Osteoblast (primary cell): ENCODE results near the gene RNF130. TPM values are rescaled to one million over a fixed set of nuclear protein-coding genes. Genes with fewer than 3 reads are reported as not detected.

Source experiments
- DNase-seq: peaks from one replicate; pipeline ENCODE4 v3.0.0; 2011; ENCODE audit warnings: low spot score, mixed read lengths; ENCODE audit not compliant: insufficient read length; ENCODE audit errors: missing footprints
- H2AFZ ChIP-seq: 2 replicates; pipeline ENCODE4 v1.6.0; 2011; ENCODE audit warnings: mild to moderate bottlenecking, low read length
- H3K27ac ChIP-seq: 2 replicates; pipeline ENCODE4 v1.5.1; 2011; ENCODE audit warnings: mild to moderate bottlenecking, low read depth, low read length, moderate library complexity
- H3K27me3 ChIP-seq: 2 replicates; pipeline ENCODE4 v1.6.0; 2012; ENCODE audit warnings: mild to moderate bottlenecking, control low read depth, inconsistent platforms, low read length, moderate library complexity; ENCODE audit not compliant: insufficient read depth
- H3K36me3 ChIP-seq: 2 replicates; pipeline ENCODE4 v1.5.1; 2011; ENCODE audit warnings: mild to moderate bottlenecking, low read length, control low read depth, moderate library complexity; ENCODE audit not compliant: insufficient read depth
- H3K4me1 ChIP-seq: 2 replicates; pipeline ENCODE4 v1.5.1; 2011; ENCODE audit warnings: mild to moderate bottlenecking, low read length, control low read depth, moderate library complexity; ENCODE audit not compliant: insufficient read depth
- H3K4me2 ChIP-seq: 2 replicates; pipeline ENCODE4 v1.6.0; 2011; ENCODE audit warnings: mild to moderate bottlenecking, low read length; ENCODE audit not compliant: insufficient read depth
- H3K4me3 ChIP-seq: fragments of 200-600 bp; sonication (generic); 3 replicates; pipeline ENCODE4 v1.5.1; 2012; ENCODE audit warnings: mild to moderate bottlenecking, low read length, inconsistent platforms; ENCODE audit not compliant: insufficient read depth
- H3K79me2 ChIP-seq: 2 replicates; pipeline ENCODE4 v1.6.0; 2012; ENCODE audit warnings: mild to moderate bottlenecking, low read length, control low read depth, inconsistent platforms; ENCODE audit not compliant: insufficient read depth
- H3K9me3 ChIP-seq: 2 replicates; pipeline ENCODE4 v1.5.1; 2011; ENCODE audit warnings: low read depth, low read length, control low read depth
- H4K20me1 ChIP-seq: 2 replicates; pipeline ENCODE4 v1.6.0; 2012; ENCODE audit warnings: mild to moderate bottlenecking, low read length, control low read depth; ENCODE audit not compliant: insufficient read depth
- CTCF ChIP-seq: IDR thresholded peaks from 2 replicates; pipeline ENCODE4 v1.5.1; 2011; ENCODE audit warnings: mild to moderate bottlenecking, low read depth, low read length, moderate library complexity; ENCODE audit errors: extremely low read depth
- total RNA-seq: library from RNA; depleted of rRNA; stranded (reverse); fragments of >200 nt; gene quantifications from 2 replicates; pipeline ENCODE4 v1.2.3, GENCODE V29; 2012

The RNF130 gene
- total RNA-seq, 1 donor, result 28.6 TPM

- no peak for TF ChIP-seq CTCF
- Histone ChIP-seq H3K36me3 (no peaks in the 10 kb centered on the region), H3K79me2 (peaks cover 13% of the 10 kb centered on the region), H3K4me3 (no peak overlapping the region), H3K4me1 (peaks cover 13% of the 10 kb centered on the region), H2AFZ (no peak overlapping the region), H3K27ac (no peak overlapping the region), H4K20me1 (peaks cover 8% of the 10 kb centered on the region), H3K27me3 (peaks cover 28% of the 10 kb centered on the region), H3K4me2 (no peak overlapping the region), H3K9me3 (no peaks in the 10 kb centered on the region)
- no peak for DNase-seq
Observed at GRCh38 chr5:180074462-180074861, 2.9 kb upstream of the RNF130 start.

GRCh38 chr5:180072556-180072955 lies 997 bp upstream of the RNF130 start:
- Histone ChIP-seq H4K20me1 (peaks cover 8% of the 10 kb centered on the region), H3K27me3 (peaks cover 18% of the 10 kb centered on the region), H3K36me3 (no peaks in the 10 kb centered on the region), H3K79me2 (peaks cover 23% of the 10 kb centered on the region), H3K4me1 (peaks cover 13% of the 10 kb centered on the region), H3K4me2 (no peak overlapping the region), H3K4me3 (no peak overlapping the region), H3K9me3 (no peaks in the 10 kb centered on the region), H3K27ac (no peak overlapping the region), H2AFZ (peak overlapping the region; percentile 0)
- DNase-seq, result no peak
- no peak for TF ChIP-seq CTCF

- peak overlapping the region; percentile 83 for H3K4me3 ChIP-seq
- peaks cover 8% of the 10 kb centered on the region for H4K20me1 ChIP-seq
- H3K27me3 ChIP-seq, result peaks cover 18% of the 10 kb centered on the region
- TF ChIP-seq CTCF, result no peak
- H3K4me2 ChIP-seq, result no peak overlapping the region
- H3K36me3 ChIP-seq, result no peaks in the 10 kb centered on the region
- peak overlapping the region; percentile 0 for H2AFZ ChIP-seq
- no peak for DNase-seq
- peaks cover 13% of the 10 kb centered on the region for H3K4me1 ChIP-seq
- no peaks in the 10 kb centered on the region for H3K9me3 ChIP-seq
- H3K27ac ChIP-seq, result no peak overlapping the region
- peaks cover 24% of the 10 kb centered on the region for H3K79me2 ChIP-seq
Observed at GRCh38 chr5:180072256-180072548, 643 bp upstream of the RNF130 start.

- no peak for TF ChIP-seq CTCF
- peak overlapping the region; percentile 23 for H3K27ac ChIP-seq
- peaks cover 8% of the 10 kb centered on the region for H4K20me1 ChIP-seq
- peak overlapping the region; percentile 92 for H2AFZ ChIP-seq
- peak overlapping the region; percentile 93 for H3K4me2 ChIP-seq
- H3K79me2 ChIP-seq, result peaks cover 27% of the 10 kb centered on the region
- DNase-seq, result peak; percentile 92
- peaks cover 13% of the 10 kb centered on the region for H3K4me1 ChIP-seq
- H3K9me3 ChIP-seq, result no peaks in the 10 kb centered on the region
- peaks cover 14% of the 10 kb centered on the region for H3K27me3 ChIP-seq
- H3K36me3 ChIP-seq, result no peaks in the 10 kb centered on the region
- peak overlapping the region; percentile 83 for H3K4me3 ChIP-seq
Observed at GRCh38 chr5:180070756-180071530, 616 bp downstream of the RNF130 start.
